ENCODE results near the gene S100A8. TPM values are rescaled to one million over a fixed set of nuclear protein-coding genes. Genes with fewer than 3 reads are reported as not detected.

The S100A8 gene
- total and polyA plus RNA-seq, 9 donors = 5.3 to 60.5 (median 9.1) TPM

GRCh38 chr1:153397051-153397923 is 6.4 kb upstream of the S100A8 start:
- DNase-seq = no peak
- 75 to 78% (median 75%) methylated on average over 19 of the region's 19 CpGs for WGBS, 3 donors
- intact Hi-C loops (cut with DNase I) = no loop called here
- H3K4me1 ChIP-seq (ENCODE audit: insufficient read depth) = no peaks in the 10 kb centered on the region
- no peak overlapping the region for H3K4me3 ChIP-seq
- no peak overlapping the region for H3K27ac ChIP-seq
- TF ChIP-seq EP300 (IDR thresholded peaks at IDR 0.05) (no peak), POLR2A (IDR thresholded peaks at IDR 0.05) (no peak)
- TF ChIP-seq, protein P1, sequence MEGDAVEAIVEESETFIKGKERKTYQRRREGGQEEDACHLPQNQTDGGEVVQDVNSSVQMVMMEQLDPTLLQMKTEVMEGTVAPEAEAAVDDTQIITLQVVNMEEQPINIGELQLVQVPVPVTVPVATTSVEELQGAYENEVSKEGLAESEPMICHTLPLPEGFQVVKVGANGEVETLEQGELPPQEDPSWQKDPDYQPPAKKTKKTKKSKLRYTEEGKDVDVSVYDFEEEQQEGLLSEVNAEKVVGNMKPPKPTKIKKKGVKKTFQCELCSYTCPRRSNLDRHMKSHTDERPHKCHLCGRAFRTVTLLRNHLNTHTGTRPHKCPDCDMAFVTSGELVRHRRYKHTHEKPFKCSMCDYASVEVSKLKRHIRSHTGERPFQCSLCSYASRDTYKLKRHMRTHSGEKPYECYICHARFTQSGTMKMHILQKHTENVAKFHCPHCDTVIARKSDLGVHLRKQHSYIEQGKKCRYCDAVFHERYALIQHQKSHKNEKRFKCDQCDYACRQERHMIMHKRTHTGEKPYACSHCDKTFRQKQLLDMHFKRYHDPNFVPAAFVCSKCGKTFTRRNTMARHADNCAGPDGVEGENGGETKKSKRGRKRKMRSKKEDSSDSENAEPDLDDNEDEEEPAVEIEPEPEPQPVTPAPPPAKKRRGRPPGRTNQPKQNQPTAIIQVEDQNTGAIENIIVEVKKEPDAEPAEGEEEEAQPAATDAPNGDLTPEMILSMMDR (IDR thresholded peaks at IDR 0.05) = no peak
- H3K36me3 ChIP-seq = no peaks in the 10 kb centered on the region
- H3K9me3 ChIP-seq = no peaks in the 10 kb centered on the region
- no peaks in the 10 kb centered on the region for H3K27me3 ChIP-seq

GRCh38 chr1:153396461-153396860 is 5.6 kb upstream of the S100A8 start:
- intact Hi-C loops (cut with DNase I) = no loop called here
- H3K9me3 ChIP-seq = no peaks in the 10 kb centered on the region
- H3K27me3 ChIP-seq = no peaks in the 10 kb centered on the region
- WGBS, 3 donors = 79 to 85% (median 81%) methylated on average over 6 of the region's 6 CpGs
- TF ChIP-seq EP300 (IDR thresholded peaks at IDR 0.05) (no peak), POLR2A (IDR thresholded peaks at IDR 0.05) (no peak)
- TF ChIP-seq, protein P1 (IDR thresholded peaks at IDR 0.05) = no peak
- H3K4me1 ChIP-seq (ENCODE audit: insufficient read depth) = no peaks in the 10 kb centered on the region
- no peak overlapping the region for H3K4me3 ChIP-seq
- no peaks in the 10 kb centered on the region for H3K36me3 ChIP-seq
- H3K27ac ChIP-seq = no peak overlapping the region
- DNase-seq = no peak

DNA sequence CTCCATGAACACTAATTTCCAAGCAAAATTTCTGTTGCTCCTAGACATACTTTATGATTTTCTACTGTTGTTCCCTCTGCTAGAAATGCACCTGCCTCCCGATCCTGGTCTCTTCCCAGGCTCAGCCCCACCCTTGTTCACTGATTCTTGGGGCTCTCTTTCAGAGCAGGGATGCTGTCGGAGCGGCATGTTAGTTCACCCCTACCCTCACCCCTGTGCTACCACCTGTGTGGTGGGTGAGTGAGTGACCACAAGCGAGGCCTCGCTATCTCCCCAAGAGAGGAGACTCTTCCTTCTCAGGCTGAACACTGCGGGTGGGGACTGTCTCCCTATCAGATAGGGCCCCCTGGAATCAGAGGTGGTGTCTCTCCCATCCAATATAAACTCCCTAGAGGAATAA is 4.9 kb upstream of the S100A8 start:
- no peaks in the 10 kb centered on the region for H3K36me3 ChIP-seq
- no peak overlapping the region for H3K4me3 ChIP-seq
- no peak for TF ChIP-seq EP300 (IDR thresholded peaks at IDR 0.05)
- TF ChIP-seq, protein P1 (IDR thresholded peaks at IDR 0.05) = no peak
- no peak for TF ChIP-seq POLR2A (IDR thresholded peaks at IDR 0.05)
- no peaks in the 10 kb centered on the region for H3K9me3 ChIP-seq
- 68 to 76% (median 72%) methylated on average over 6 of the region's 6 CpGs for WGBS, 3 donors
- intact Hi-C loops (cut with DNase I) = no loop called here
- H3K27ac ChIP-seq = no peak overlapping the region
- no peak for DNase-seq
- H3K4me1 ChIP-seq (ENCODE audit: insufficient read depth) = no peaks in the 10 kb centered on the region
- no peaks in the 10 kb centered on the region for H3K27me3 ChIP-seq

DNA sequence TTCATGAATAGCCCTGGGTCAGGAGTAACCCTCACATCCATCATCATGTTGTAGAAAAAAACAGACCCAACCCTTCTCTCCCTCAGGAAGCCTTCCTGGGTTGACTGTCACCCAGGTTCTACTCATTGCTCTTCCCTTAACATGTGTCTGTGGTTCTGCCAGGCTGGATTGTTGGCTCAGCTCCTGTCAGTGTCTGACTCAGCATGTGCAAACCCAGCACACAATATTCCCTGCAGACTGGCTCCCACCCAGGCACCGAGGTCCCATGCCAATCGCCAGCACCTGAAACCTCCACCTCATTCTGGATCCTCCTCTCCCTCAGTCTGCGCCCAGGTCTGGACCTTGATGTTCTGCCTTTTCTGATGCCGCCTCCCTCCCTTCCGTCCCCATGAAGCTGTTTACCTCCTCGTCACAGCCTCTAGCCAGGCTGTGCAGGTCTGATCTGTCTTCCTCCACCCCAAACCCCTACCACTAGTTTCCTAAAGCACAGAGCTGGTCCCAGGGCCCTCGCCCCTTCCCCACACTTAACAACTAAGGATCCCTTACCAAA is 4.3 kb upstream of the S100A8 start:
- TF ChIP-seq POLR2A (IDR thresholded peaks at IDR 0.05) (no peak), EP300 (IDR thresholded peaks at IDR 0.05) (no peak)
- TF ChIP-seq, protein P1 (IDR thresholded peaks at IDR 0.05) = no peak
- no peak for DNase-seq
- intact Hi-C loops (cut with DNase I) = no loop called here
- H3K4me3 ChIP-seq = no peak overlapping the region
- H3K27ac ChIP-seq = no peak overlapping the region
- H3K4me1 ChIP-seq (ENCODE audit: insufficient read depth) = no peaks in the 10 kb centered on the region
- H3K36me3 ChIP-seq = no peaks in the 10 kb centered on the region
- 70 to 74% (median 73%) methylated on average over 7 of the region's 7 CpGs for WGBS, 3 donors
- no peaks in the 10 kb centered on the region for H3K27me3 ChIP-seq
- no peaks in the 10 kb centered on the region for H3K9me3 ChIP-seq
